Central memory CD4-positive, alpha-beta T cell (primary cell): Measurements from ENCODE around the gene B3GLCT.

Experiments
- DNase-seq: peaks from one replicate; pipeline ENCODE4 v3.0.0; 2022

The B3GLCT gene

GRCh38 chr13:31224963-31225559 lies 25.3 kb downstream of the B3GLCT start:
- DNase-seq: no peak

GRCh38 chr13:31225998-31226675 lies 26.4 kb downstream of the B3GLCT start:
- no peak for DNase-seq

- DNase-seq: no peak
Measured at GRCh38 chr13:31227063-31227462, 27.3 kb downstream of the B3GLCT start.

- DNase-seq: no peak
Measured at GRCh38 chr13:31227870-31228269, 28.1 kb downstream of the B3GLCT start.

- DNase-seq: no peak
Measured at GRCh38 chr13:31234729-31235128, 35.0 kb downstream of the B3GLCT start.

GRCh38 chr13:31236211-31236786 lies 36.5 kb downstream of the B3GLCT start:
- DNase-seq: peak; percentile 14

- DNase-seq: no peak
Measured at GRCh38 chr13:31240921-31241320, 41.1 kb downstream of the B3GLCT start.

DNA sequence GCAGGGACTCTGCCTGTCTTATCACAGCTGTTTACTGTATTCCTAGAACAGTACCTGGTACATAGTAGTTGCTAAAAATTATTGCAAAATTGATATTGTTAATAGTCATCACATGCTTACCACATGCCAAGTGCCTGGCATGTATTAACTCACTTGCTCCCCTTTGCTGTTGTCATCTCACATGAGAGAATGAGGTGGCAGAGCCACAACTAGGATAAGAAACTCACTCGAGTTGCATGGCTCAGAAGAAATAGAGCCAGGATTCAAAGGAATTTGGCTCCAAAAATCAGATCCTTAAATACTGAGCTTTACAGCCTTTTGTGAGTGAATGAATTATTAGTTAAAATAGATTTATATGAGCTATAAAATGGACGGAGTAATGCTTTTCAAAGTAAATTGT lies 42.6 kb downstream of the B3GLCT start:
- no peak for DNase-seq

DNA sequence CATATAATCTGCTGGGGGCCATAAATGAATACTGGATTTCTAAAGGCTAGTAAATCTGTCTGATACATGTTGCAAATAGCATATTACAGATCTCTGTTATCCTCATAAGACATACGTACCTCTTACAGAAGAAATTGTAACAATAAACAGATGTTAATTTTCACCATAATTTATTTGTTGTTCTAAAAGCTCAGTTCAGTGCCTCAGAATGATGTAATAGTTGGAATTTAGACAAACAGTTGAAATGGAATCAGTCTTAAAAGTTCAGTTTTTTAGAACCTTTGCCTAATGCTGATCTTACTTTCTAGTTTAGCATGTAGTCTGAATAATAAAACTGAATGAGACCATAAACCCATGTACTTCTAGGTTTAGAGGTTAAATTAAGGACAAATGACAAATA lies 43.1 kb downstream of the B3GLCT start:
- no peak for DNase-seq

DNA sequence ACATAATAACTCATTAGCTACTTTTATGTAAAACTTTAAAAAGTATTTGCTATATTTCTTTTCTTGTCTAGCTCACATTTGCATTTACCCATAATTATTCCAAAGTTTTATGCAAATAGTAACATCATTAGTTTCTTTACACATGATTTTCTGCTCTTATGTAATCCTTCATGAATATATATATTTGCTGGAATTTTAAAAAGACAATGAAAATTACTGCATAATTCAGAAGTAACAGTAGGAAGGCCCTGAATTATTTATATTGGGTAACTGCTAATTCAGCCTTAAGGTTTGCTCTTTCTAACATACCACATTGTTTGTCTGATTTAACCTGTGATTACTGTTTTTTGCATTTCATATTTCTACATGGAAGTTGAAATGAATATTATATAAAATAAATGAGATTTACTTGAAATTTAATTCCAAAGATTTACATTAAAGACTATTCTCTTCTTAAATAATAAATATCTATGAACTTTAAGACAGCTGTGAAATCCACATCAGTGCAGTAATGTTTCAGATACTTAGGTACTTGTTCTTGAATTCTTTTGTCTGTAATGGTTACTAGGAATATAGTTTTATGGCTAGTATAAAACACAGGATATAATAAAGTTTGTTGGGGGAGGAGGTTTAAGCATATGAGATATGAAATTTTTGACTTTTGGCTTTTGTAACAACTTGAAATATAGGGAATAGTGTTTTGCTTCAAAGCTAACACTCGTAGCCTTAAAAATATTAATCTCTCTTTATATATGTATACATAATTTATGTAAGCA lies 46.0 kb downstream of the B3GLCT start:
- no peak for DNase-seq

DNA sequence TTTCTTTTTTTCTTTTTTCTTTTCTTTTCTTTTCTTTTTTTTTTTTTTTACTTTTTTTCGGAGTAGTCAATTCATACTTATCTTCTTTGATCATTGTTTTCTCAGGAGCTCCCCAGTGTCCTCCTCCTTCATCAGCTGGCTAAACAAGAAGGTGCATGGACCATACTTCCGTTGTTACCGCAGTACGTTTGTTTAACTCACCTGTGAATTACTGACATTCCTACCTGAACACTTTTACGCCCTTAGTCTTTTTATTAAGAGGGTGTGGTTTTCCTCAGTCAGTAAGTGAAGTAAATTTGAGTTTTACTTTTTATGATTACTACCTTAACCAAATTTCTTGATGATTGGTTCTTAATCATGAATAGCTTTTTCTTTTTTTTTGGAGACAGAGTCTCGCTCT lies 47.1 kb downstream of the B3GLCT start:
- no peak for DNase-seq

DNA sequence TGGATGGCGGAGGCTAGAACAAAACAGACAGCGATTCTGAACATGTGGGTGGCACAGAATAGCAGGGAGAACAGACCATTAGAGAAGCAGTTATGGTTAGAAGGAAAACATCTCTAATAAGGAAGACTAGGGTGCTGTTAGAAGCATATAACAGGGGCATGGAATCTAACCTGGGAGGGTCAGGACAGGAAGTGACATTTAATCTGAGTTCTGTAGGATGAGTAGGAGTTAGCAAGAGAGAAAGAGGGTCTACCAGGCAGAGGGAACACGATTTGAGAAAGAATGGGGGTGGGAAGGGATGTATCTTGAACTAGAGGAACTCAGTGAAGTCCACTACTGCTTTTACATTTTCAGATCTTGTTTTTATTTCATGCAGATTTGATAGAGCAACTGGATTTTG lies 48.6 kb downstream of the B3GLCT start:
- no peak for DNase-seq

- DNase-seq: no peak
Measured at GRCh38 chr13:31248965-31249539, 49.3 kb downstream of the B3GLCT start.

- DNase-seq: no peak
Measured at GRCh38 chr13:31250435-31250834, 50.7 kb downstream of the B3GLCT start.

DNA sequence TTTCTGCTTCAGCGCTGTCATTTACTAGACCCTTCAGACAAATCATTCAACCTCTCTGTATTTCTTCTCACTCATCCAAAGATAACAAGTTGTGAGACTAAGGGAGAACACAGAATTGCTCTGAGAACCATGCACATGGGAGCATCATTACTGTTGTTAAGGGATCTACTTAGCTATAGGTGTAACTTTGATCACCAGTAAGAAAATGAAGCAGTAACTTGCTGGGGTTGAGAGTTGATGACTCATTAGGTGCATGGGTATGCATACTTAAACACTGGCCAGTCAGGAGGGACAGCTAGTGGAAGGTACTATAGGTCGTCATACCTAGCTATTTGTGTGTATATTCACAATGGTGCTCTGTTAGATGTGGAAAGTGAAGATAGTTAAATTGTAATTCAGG lies 61.5 kb downstream of the B3GLCT start:
- DNase-seq: no peak

DNA sequence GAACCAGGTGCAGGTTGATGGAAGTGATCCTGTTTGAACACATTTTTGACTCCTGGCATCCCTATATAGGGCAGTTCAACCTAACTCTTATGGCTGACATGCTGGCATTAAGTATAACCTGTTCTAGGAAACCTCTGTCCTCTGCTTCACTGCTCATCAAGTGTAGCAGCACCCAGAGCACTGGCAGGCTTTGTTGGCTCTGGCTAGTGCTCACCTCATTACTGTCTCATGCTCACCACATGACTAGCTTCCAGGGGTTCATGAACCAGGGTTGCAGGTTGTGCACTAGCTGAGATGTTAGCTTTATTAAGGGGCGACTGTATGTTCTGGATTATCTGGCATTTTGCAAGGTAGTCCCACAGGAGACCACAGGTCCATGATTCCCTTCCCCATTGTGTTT lies 63.6 kb downstream of the B3GLCT start:
- no peak for DNase-seq

GRCh38 chr13:31264151-31264550 lies 64.4 kb downstream of the B3GLCT start:
- no peak for DNase-seq

GRCh38 chr13:31267126-31267784 lies 67.5 kb downstream of the B3GLCT start:
- DNase-seq: no peak

GRCh38 chr13:31274390-31274789 lies 74.6 kb downstream of the B3GLCT start:
- DNase-seq: no peak

DNA sequence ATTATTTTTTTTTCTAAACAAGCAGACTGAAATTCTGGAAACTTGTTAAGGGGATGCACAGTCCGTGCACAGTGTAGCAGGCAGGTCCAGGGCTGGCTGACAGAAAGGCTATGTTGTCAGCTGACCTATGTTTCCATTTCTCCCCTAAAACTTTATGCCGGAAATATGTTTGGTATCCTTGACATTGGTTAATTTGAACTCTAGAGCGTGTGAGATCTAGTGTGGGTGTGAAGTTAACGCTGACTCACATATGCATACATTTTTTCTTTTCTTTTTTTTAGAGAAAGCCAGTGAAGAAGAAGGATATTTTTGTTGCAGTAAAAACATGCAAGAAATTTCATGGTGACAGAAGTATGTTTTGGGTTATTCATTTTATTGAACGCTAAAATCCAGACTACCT lies 76.6 kb downstream of the B3GLCT start:
- no peak for DNase-seq

GRCh38 chr13:31278869-31279268 lies 79.1 kb downstream of the B3GLCT start:
- DNase-seq: no peak

GRCh38 chr13:31282741-31283455 lies 83.1 kb downstream of the B3GLCT start:
- no peak for DNase-seq
